CD4-positive, alpha-beta memory T cell (primary cell): Measurements from ENCODE around the gene LSM4. TPM values are rescaled to one million over a fixed set of nuclear protein-coding genes. Genes with fewer than 3 reads are reported as not detected.
A peak's percentile ranks its signal among the peaks of the same experiment; 100 is the strongest.
"Not testable (repeated sequence)": the region's sequence is repeated elsewhere in the genome, so short reads cannot be mapped to it uniquely, and the experiment has no call there.

Experiments used
- CTCF ChIA-PET: fragments of 350-600 bp; sonication (Branson Sonifier 250); formaldehyde crosslinking; loops from one replicate; lab custom pipeline; 2021; ENCODE audit warnings: inconsistent platforms; ENCODE audit not compliant: partially characterized antibody; lab: Charles Lee
- POLR2A ChIA-PET: fragments of 350-600 bp; sonication (Branson Sonifier 250); formaldehyde crosslinking; loops from one replicate; lab custom pipeline; 2021; ENCODE audit not compliant: partially characterized antibody; lab: Charles Lee
- DNase-seq, 5 donors: peaks; one replicate each; pipeline versions ENCODE4 v3.0.0 to v3.0.0-alpha.2; 2020 to 2022; ENCODE audit warnings: mixed read lengths in 1 of 5
- H3K27ac ChIP-seq: one replicate; pipeline ENCODE4 v1.7.0; 2013; ENCODE audit warnings: low read depth, low read length
- H3K27me3 ChIP-seq: 2 replicates; pipeline ENCODE4 v1.7.0; 2013; ENCODE audit warnings: mild to moderate bottlenecking, low read length, moderate library complexity; ENCODE audit not compliant: insufficient read depth
- H3K36me3 ChIP-seq: 2 replicates; pipeline ENCODE4 v1.7.0; 2013; ENCODE audit warnings: mild to moderate bottlenecking, low read length, moderate library complexity; ENCODE audit not compliant: insufficient read depth
- H3K4me1 ChIP-seq: 2 replicates; pipeline ENCODE4 v1.7.0; 2013; ENCODE audit warnings: mild to moderate bottlenecking, low read length, moderate library complexity; ENCODE audit not compliant: insufficient read depth
- H3K4me3 ChIP-seq, 2 donors: one replicate each; pipeline ENCODE4 v1.7.0; 2013; ENCODE audit warnings: low read length in 2 of 2, mild to moderate bottlenecking in 1 of 2
- H3K9me3 ChIP-seq, 2 donors: one replicate each; pipeline ENCODE4 v1.7.0; 2013; ENCODE audit warnings: low read length in 2 of 2, control low read depth in 1 of 2; ENCODE audit not compliant: control insufficient read depth in 1 of 2
- H3K27ac Mint-ChIP-seq, 7 donors: one replicate each; pipeline ENCODE4 v1.8.0; 2020 to 2021; ENCODE audit warnings: mixed read lengths in 7 of 7, mild to moderate bottlenecking in 6 of 7, inconsistent platforms in 3 of 7, moderate library complexity in 3 of 7
- H3K27me3 Mint-ChIP-seq, 2 donors: one replicate each; pipeline ENCODE4 v1.8.0; 2020 to 2021; ENCODE audit warnings: mixed read lengths in 2 of 2
- H3K36me3 Mint-ChIP-seq, 2 donors: one replicate each; pipeline ENCODE4 v1.8.0; 2020 to 2021; ENCODE audit warnings: mixed read lengths in 2 of 2, inconsistent platforms in 1 of 2, mild to moderate bottlenecking in 1 of 2
- H3K4me1 Mint-ChIP-seq, 4 donors: one replicate each; pipeline ENCODE4 v1.8.0; 2020 to 2021; ENCODE audit warnings: mixed read lengths in 4 of 4, mild to moderate bottlenecking in 1 of 4
- H3K4me3 Mint-ChIP-seq, 8 donors: one replicate each; pipeline ENCODE4 v1.8.0; 2020 to 2021; ENCODE audit warnings: mixed read lengths in 8 of 8, mild to moderate bottlenecking in 7 of 8, moderate library complexity in 6 of 8, inconsistent platforms in 3 of 8
- H3K9me3 Mint-ChIP-seq, 8 donors: one replicate each; pipeline ENCODE4 v1.8.0; 2020 to 2021; ENCODE audit warnings: mixed read lengths in 8 of 8, mild to moderate bottlenecking in 5 of 8, inconsistent platforms in 3 of 8, moderate library complexity in 1 of 8
- intact Hi-C: fragments of 100-400 bp; cut with micrococcal nuclease; formaldehyde crosslinking; loops from one replicate; pipeline ENCODE4 v1.15.1; 2023
- polyA plus RNA-seq, 2 donors: library from polyadenylated mRNA; unstranded; fragments of 300-500 nt; fragmentation: Illumina TruSeq; gene quantifications; one replicate each; pipeline ENCODE4 v1.2.3, GENCODE V29; 2021
- total RNA-seq, 2 experiments: library from RNA; stranded (reverse); gene quantifications; one replicate each; pipeline ENCODE4 v1.2.3, GENCODE V29; 2021

Gene LSM4
- total RNA-seq (10 to 100 TPM; 64.2 to 65.0 TPM), polyA plus RNA-seq (100 to 1,000 TPM; 121 to 164 TPM)

GRCh38 chr19:18322759-18323460 is at the start of gene LSM4:
LSM4 (minus strand) TSS chr19:18323076; CDS start chr19:18323020, 56 bp downstream.
- Histone ChIP-seq H3K4me1 (peaks cover 59% of the 10 kb centered on the region), H3K27ac (peak within 1 kb of the TSS; percentile 68), H3K27me3 (no peaks in the 10 kb centered on the region), H3K9me3 (no peaks in the 10 kb centered on the region), H3K4me3 (peak within 1 kb of the TSS; percentile 61 to 81), H3K36me3 (no peaks in the 10 kb centered on the region)
- Mint-ChIP-seq H3K36me3 (peaks cover 2 to 4% of the 10 kb centered on the region in 2 donors), H3K4me1 (peaks cover 32 to 59% (median 45%) of the 10 kb centered on the region in 4 donors), H3K27me3 (no peaks in the 10 kb centered on the region), H3K27ac (peak within 1 kb of the TSS; percentile 86 to 98 (median 97)), H3K9me3 (no peaks in the 10 kb centered on the region), H3K4me3 (peak within 1 kb of the TSS; percentile 75 to 88 (median 86))
- ChIA-PET POLR2A (interaction anchor here (1.0 to 28.5 kb wide), 7 partner anchors 9 to 130 kb away, joined by 3 to 1691 read pairs (median 19); partner anchors contain the start of genes IQCN, JUND, MPV17L2 and RAB3A), CTCF (interaction anchor here (0.6 to 9.4 kb wide), 10 partner anchors 8 to 65 kb away, joined by 3 to 255 read pairs (median 4); partner anchors contain the start of gene JUND)
- intact Hi-C loops: loop anchor here (1.0 to 5.0 kb wide), 5 partner anchors 19 to 206 kb away; partner anchors contain the start of gene RAB3A
- DNase-seq: peak; percentile 99 to 100 (median 99)

- peaks cover 18 to 25% of the 10 kb centered on the region in 2 donors for H3K36me3 Mint-ChIP-seq
- H3K9me3 Mint-ChIP-seq: peaks cover 0 to 6% (median 0%) of the 10 kb centered on the region in 8 donors
- Histone ChIP-seq H3K4me1 (peaks cover 2% of the 10 kb centered on the region), H3K27me3 (no peaks in the 10 kb centered on the region), H3K9me3 (no peaks in the 10 kb centered on the region), H3K4me3 (no peak overlapping the region), H3K27ac (no peak overlapping the region), H3K36me3 (peaks cover 5% of the 10 kb centered on the region)
- POLR2A ChIA-PET: interaction anchor here (0.6 kb wide), 1 partner anchor 53 kb away, joined by 3 read pairs; no protein-coding TSS in a partner anchor
- no peak overlapping the region for H3K27ac Mint-ChIP-seq
- H3K4me1 Mint-ChIP-seq: peaks cover under 1 to 4% (median 2%) of the 10 kb centered on the region in 4 donors
- H3K27me3 Mint-ChIP-seq: no peaks in the 10 kb centered on the region
- no peak for DNase-seq
- no peak overlapping the region for H3K4me3 Mint-ChIP-seq
- CTCF ChIA-PET: no interaction called here
- intact Hi-C loops: no loop called here
Measured at GRCh38 chr19:18368504-18369222, 45.8 kb upstream of the LSM4 start.

DNA sequence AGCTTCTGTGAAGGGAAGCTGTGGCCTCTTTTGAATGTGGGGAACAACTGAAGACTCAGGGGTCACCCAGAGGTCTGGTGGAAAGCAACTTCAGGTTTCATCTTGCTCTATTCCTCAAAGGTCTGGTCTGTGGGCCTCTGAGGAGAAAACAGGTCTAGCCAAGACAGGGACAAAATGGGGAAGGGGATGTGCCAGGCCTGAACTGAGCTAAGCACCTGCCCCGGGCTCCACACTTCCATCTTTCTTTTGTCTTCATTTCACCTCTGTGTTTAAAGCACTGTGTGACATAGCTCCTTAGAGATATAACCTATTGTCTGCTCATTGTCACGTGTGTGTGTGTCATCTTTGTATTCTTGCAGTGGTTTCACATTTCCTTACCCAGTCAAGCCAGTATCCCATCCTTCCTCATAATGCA is 43.2 kb upstream of the LSM4 start:
- Histone ChIP-seq H3K36me3 (peaks cover 20% of the 10 kb centered on the region), H3K27me3 (no peaks in the 10 kb centered on the region), H3K9me3 (no peaks in the 10 kb centered on the region), H3K4me1 (no peaks in the 10 kb centered on the region), H3K4me3 (no peak overlapping the region), H3K27ac (no peak overlapping the region)
- no peak for DNase-seq
- POLR2A ChIA-PET: no interaction called here
- no peaks in the 10 kb centered on the region for H3K27me3 Mint-ChIP-seq
- H3K36me3 Mint-ChIP-seq: peaks cover 27 to 40% of the 10 kb centered on the region in 2 donors
- H3K9me3 Mint-ChIP-seq: peaks cover 0 to 6% (median 0%) of the 10 kb centered on the region in 8 donors
- H3K27ac Mint-ChIP-seq: no peak overlapping the region
- H3K4me1 Mint-ChIP-seq: no peaks in the 10 kb centered on the region
- H3K4me3 Mint-ChIP-seq: no peak overlapping the region
- CTCF ChIA-PET: interaction anchor here (0.7 to 1.5 kb wide), 4 partner anchors 22 to 87 kb away, joined by 3 to 6 read pairs (median 4); no protein-coding TSS in a partner anchor
- intact Hi-C loops: no loop called here

- no peak for DNase-seq
- no peak overlapping the region for H3K27ac Mint-ChIP-seq
- peaks cover 0 to 6% (median 0%) of the 10 kb centered on the region in 8 donors for H3K9me3 Mint-ChIP-seq
- ChIA-PET POLR2A (no interaction called here), CTCF (interaction anchor here (1.0 to 1.5 kb wide), 4 partner anchors 23 to 86 kb away, joined by 4 to 6 read pairs (median 4); no protein-coding TSS in a partner anchor)
- H3K4me3 Mint-ChIP-seq: no peak overlapping the region
- no peaks in the 10 kb centered on the region for H3K4me1 Mint-ChIP-seq
- H3K36me3 ChIP-seq: peaks cover 20% of the 10 kb centered on the region
- H3K27me3 ChIP-seq: no peaks in the 10 kb centered on the region
- H3K27me3 Mint-ChIP-seq: no peaks in the 10 kb centered on the region
- no peaks in the 10 kb centered on the region for H3K9me3 ChIP-seq
- intact Hi-C loops: no loop called here
- peaks cover 28 to 42% of the 10 kb centered on the region in 2 donors for H3K36me3 Mint-ChIP-seq
- no peaks in the 10 kb centered on the region for H3K4me1 ChIP-seq
- no peak overlapping the region for H3K27ac ChIP-seq
- no peak overlapping the region for H3K4me3 ChIP-seq
Measured at GRCh38 chr19:18364826-18365528, 42.1 kb upstream of the LSM4 start.

DNA sequence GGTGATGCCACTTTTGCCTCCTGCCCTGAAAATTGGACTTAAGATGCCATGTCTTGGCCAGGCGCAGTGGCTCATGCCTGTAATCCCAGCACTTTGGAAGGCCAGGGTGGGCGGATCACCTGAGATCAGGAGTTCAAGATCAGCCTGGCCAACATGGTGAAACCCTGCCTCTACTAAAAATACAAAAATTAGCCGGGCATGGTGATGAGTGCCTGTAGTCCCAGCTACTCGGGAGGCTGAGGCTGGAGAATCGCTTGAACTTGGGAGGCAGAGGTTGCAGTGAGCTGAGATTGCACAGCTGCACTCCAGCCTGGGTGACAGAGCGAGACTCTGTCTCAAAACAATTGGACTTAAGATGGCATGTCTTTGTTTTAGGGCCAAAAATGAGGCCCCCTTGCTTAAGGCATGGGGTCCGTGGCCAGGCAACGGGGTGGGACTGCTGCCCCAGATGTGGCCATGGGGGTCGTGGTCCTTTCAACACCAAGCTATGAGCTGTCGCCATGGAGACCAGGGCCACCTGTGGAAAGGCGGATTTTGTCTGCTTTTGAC is 41.5 kb upstream of the LSM4 start:
- H3K27ac Mint-ChIP-seq, H3K4me1 Mint-ChIP-seq, H3K27me3 ChIP-seq, H3K9me3 ChIP-seq, intact Hi-C loops, H3K9me3 Mint-ChIP-seq, DNase-seq, H3K27me3 Mint-ChIP-seq, H3K4me3 Mint-ChIP-seq, H3K4me1 ChIP-seq, POLR2A ChIA-PET, H3K4me3 ChIP-seq, H3K27ac ChIP-seq: not testable (repeated sequence)
- peaks cover 33 to 47% of the 10 kb centered on the region in 2 donors for H3K36me3 Mint-ChIP-seq
- CTCF ChIA-PET: interaction anchor here (1.0 kb wide), 1 partner anchor 24 kb away, joined by 4 read pairs; no protein-coding TSS in a partner anchor
- H3K36me3 ChIP-seq: peaks cover 20% of the 10 kb centered on the region

GRCh38 chr19:18363787-18364186 is 40.9 kb upstream of the LSM4 start:
- H3K27me3 ChIP-seq: no peaks in the 10 kb centered on the region
- no peak for DNase-seq
- ChIA-PET POLR2A (no interaction called here), CTCF (interaction anchor here (2.1 kb wide), 1 partner anchor 85 kb away, joined by 5 read pairs; no protein-coding TSS in a partner anchor)
- H3K9me3 ChIP-seq: no peaks in the 10 kb centered on the region
- no peak overlapping the region for H3K27ac Mint-ChIP-seq
- H3K9me3 Mint-ChIP-seq: peaks cover 0 to 6% (median 0%) of the 10 kb centered on the region in 8 donors
- intact Hi-C loops: no loop called here
- H3K36me3 ChIP-seq: peaks cover 20% of the 10 kb centered on the region
- H3K27ac ChIP-seq: no peak overlapping the region
- H3K4me1 ChIP-seq: no peaks in the 10 kb centered on the region
- H3K36me3 Mint-ChIP-seq: peaks cover 38 to 51% of the 10 kb centered on the region in 2 donors
- no peaks in the 10 kb centered on the region for H3K27me3 Mint-ChIP-seq
- H3K4me3 Mint-ChIP-seq: no peak overlapping the region
- H3K4me1 Mint-ChIP-seq: no peaks in the 10 kb centered on the region
- no peak overlapping the region for H3K4me3 ChIP-seq
